Neural progenitor cell (in vitro differentiated cells): ENCODE data around the gene ARHGAP45. TPM values are rescaled to one million over a fixed set of nuclear protein-coding genes. Genes with fewer than 3 reads are reported as not detected.

ENCODE experiments used
- DNase-seq: peaks from one replicate; pipeline ENCODE4 v3.0.0-alpha.2; 2016; ENCODE audit warnings: low spot score
- H2AFZ ChIP-seq: fragments of 200-600 bp; sonication (generic); replicated peaks from 2 replicates; pipeline ENCODE4 v1.6.1; 2016; ENCODE audit warnings: antibody characterized with exemption
- H3F3A ChIP-seq: fragments of 200-600 bp; sonication (generic); 2 replicates; pipeline ENCODE4 v1.6.1; 2016; ENCODE audit warnings: antibody characterized with exemption, low read depth
- H3K27ac ChIP-seq: fragments of 200-600 bp; sonication (generic); 2 replicates; pipeline ENCODE4 v1.5.1; 2016; ENCODE audit warnings: mild to moderate bottlenecking
- H3K27me3 ChIP-seq: fragments of 200-600 bp; sonication (generic); 2 replicates; pipeline ENCODE4 v1.6.1; 2016; ENCODE audit warnings: mild to moderate bottlenecking, moderate library complexity
- H3K36me3 ChIP-seq: fragments of 200-600 bp; sonication (generic); 2 replicates; pipeline ENCODE4 v1.5.1; 2016
- H3K4me1 ChIP-seq: fragments of 200-600 bp; sonication (generic); 2 replicates; pipeline ENCODE4 v1.6.1; 2016; ENCODE audit warnings: mixed run types
- H3K4me2 ChIP-seq: fragments of 200-600 bp; sonication (generic); 2 replicates; pipeline ENCODE4 v1.6.1; 2016
- H3K4me3 ChIP-seq: fragments of 200-600 bp; sonication (generic); 2 replicates; pipeline ENCODE4 v1.5.1; 2016
- H3K79me2 ChIP-seq: fragments of 200-600 bp; sonication (generic); 2 replicates; pipeline ENCODE4 v1.6.1; 2016; ENCODE audit warnings: low read depth
- H3K9ac ChIP-seq: fragments of 200-600 bp; sonication (generic); 2 replicates; pipeline ENCODE4 v1.6.1; 2016
- H3K9me3 ChIP-seq: fragments of 200-600 bp; sonication (generic); 2 replicates; pipeline ENCODE4 v1.5.1; 2016; ENCODE audit warnings: low read depth
- H4K20me1 ChIP-seq: fragments of 200-600 bp; sonication (generic); 2 replicates; pipeline ENCODE4 v1.6.1; 2016; ENCODE audit warnings: low read depth
- H3K27ac Mint-ChIP-seq: 3 replicates; pipeline ENCODE4 v1.8.0; 2021; ENCODE audit warnings: mixed read lengths
- H3K27me3 Mint-ChIP-seq: 2 replicates; pipeline ENCODE4 v1.8.0; 2022; ENCODE audit warnings: low read depth, mild to moderate bottlenecking, inconsistent platforms, moderate library complexity, mixed read lengths; ENCODE audit not compliant: insufficient read depth
- H3K36me3 Mint-ChIP-seq: 3 replicates; pipeline ENCODE4 v1.8.0; 2021; ENCODE audit warnings: mixed read lengths
- H3K4me1 Mint-ChIP-seq: 3 replicates; pipeline ENCODE4 v1.8.0; 2021; ENCODE audit warnings: mixed read lengths
- H3K4me3 Mint-ChIP-seq: 3 replicates; pipeline ENCODE4 v1.8.0; 2021; ENCODE audit warnings: mild to moderate bottlenecking, moderate library complexity, mixed read lengths
- H3K9me3 Mint-ChIP-seq: 3 replicates; pipeline ENCODE4 v1.8.0; 2020; ENCODE audit warnings: mixed read lengths
- CTCF ChIP-seq: fragments of 200-600 bp; sonication (generic); IDR thresholded peaks from 2 replicates; pipeline ENCODE4 v1.5.1; 2017; ENCODE audit warnings: antibody characterized with exemption, mild to moderate bottlenecking
- EZH2 ChIP-seq: fragments of 200-600 bp; sonication (generic); IDR thresholded peaks from 2 replicates; pipeline ENCODE4 v1.6.1; 2017; ENCODE audit warnings: antibody characterized with exemption, mild to moderate bottlenecking, moderate library complexity
- EZH2phosphoT487 ChIP-seq: fragments of 200-600 bp; sonication (generic); IDR thresholded peaks from 2 replicates; pipeline ENCODE4 v1.6.1; 2017; ENCODE audit warnings: antibody characterized with exemption
- total RNA-seq: library from RNA; depleted of rRNA; stranded (reverse); fragments of >200 nt; gene quantifications from 2 replicates; pipeline ENCODE4 v1.2.3, GENCODE V29; 2015; ENCODE audit warnings: low replicate concordance

Gene ARHGAP45
- total RNA-seq, 1 donor from 2014 or later: 9.6 TPM

DNA sequence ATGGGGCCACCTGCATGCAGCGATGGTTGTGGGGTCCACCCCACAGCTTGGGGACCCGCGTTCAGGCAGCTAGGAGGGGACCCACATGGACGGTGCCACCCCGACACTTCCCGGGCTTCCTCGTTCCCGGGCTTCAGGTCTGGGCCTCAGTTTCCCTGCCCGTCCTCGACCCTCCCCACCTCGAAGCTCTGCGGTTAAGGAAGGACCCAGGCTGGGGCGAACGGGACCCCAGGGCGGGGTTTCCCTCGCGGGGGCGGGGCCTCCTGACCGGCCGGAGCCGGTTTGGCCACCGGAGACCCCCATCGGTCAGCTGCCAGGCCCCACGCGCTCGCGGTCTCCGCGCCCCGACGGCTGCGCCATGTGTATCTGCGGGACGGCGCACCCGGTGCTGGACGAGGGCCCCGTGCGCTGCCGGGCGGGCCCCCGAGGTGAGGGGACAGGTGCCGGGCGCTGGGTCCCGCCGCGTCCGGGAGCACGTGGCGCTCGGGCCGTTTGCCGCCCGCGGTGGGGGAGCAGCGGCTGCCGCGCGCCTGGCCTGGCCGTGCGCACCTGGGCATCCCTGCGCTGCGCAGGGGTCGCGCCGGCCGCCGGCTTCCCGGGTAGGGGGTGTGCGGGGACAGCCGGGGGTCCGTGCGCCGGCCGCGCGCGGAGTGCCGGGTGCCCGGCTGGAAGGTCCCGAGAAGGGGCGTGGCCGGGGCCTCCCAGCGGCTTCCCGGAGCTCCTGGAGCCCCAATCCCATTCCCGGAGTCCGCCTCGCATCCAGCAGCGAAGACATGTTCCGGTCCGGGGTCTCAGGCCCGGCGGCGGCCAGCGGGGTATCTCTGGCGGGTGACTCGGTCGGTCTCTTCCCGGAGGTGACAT, 4.2 kb downstream of the ARHGAP45 start:
- Mint-ChIP-seq H3K9me3 (peaks cover 3% of the 10 kb centered on the region), H3K27ac (no peak overlapping the region), H3K4me3 (peak overlapping the region; percentile 81), H3K27me3 (peaks cover 32% of the 10 kb centered on the region), H3K36me3 (no peaks in the 10 kb centered on the region), H3K4me1 (peaks cover 9% of the 10 kb centered on the region)
- Histone ChIP-seq H4K20me1 (peaks cover 30% of the 10 kb centered on the region), H3K27me3 (peaks cover 64% of the 10 kb centered on the region), H3K9me3 (no peaks in the 10 kb centered on the region), H2AFZ (no peak overlapping the region), H3K36me3 (no peaks in the 10 kb centered on the region), H3K4me2 (peak overlapping the region; percentile 83), H3K27ac (no peak overlapping the region), H3K79me2 (no peaks in the 10 kb centered on the region), H3F3A (peaks cover 38% of the 10 kb centered on the region), H3K4me1 (peaks cover 12% of the 10 kb centered on the region), H3K4me3 (peak overlapping the region; percentile 45), H3K9ac (no peak overlapping the region)
- peak; percentile 74 for DNase-seq
- TF ChIP-seq EZH2phosphoT487: peak; percentile 46
- no peak for TF ChIP-seq CTCF
- TF ChIP-seq EZH2: no peak

DNA sequence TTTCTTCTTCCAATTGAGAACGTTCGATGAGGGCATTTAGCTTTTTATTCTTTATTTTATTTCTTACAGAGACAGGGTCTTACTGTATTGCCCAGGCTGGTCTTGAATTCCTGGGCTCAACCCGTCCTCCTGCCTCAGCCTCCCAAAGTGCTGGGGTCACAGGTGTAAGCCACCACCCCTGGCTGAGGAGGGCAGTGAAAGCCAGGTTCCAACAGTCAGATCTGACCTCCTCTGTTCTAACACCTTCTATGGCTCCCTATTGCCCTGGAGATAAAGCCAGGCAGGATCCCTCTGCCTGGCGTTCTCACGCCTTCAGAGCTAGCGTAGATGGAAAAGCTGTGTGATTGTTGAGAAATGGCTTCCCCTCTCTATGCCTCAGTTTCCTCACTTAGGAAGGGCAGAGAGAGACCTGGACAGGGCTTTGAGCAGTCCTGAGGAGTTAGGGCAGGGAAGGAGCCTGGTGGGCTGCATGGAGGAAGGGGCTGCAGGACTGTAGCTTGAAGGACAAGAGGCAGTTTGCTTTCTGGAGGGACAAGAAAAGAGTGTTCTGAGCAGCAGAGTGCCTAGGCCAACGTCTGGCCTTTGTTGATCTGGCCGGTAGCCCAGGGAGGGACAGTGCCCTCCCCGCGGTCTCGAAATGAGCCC, 5.5 kb downstream of the ARHGAP45 start:
- H3K36me3 Mint-ChIP-seq: no peaks in the 10 kb centered on the region
- Histone ChIP-seq H3K36me3 (no peaks in the 10 kb centered on the region), H3F3A (peaks cover 31% of the 10 kb centered on the region), H3K27ac (no peak overlapping the region), H3K4me1 (peaks cover 1% of the 10 kb centered on the region), H3K27me3 (peaks cover 51% of the 10 kb centered on the region), H3K79me2 (no peaks in the 10 kb centered on the region), H3K9me3 (no peaks in the 10 kb centered on the region), H4K20me1 (peaks cover 19% of the 10 kb centered on the region), H3K4me3 (no peak overlapping the region), H2AFZ (no peak overlapping the region), H3K4me2 (no peak overlapping the region), H3K9ac (no peak overlapping the region)
- peaks cover 9% of the 10 kb centered on the region for H3K4me1 Mint-ChIP-seq
- H3K9me3 Mint-ChIP-seq: peaks cover 3% of the 10 kb centered on the region
- peaks cover 30% of the 10 kb centered on the region for H3K27me3 Mint-ChIP-seq
- TF ChIP-seq EZH2 (no peak), EZH2phosphoT487 (no peak), CTCF (no peak)
- no peak for DNase-seq
- H3K27ac Mint-ChIP-seq: no peak overlapping the region
- H3K4me3 Mint-ChIP-seq: peak overlapping the region; percentile 81

- TF ChIP-seq EZH2phosphoT487: no peak
- no peak for TF ChIP-seq CTCF
- no peak for TF ChIP-seq EZH2
- no peak for DNase-seq
- Mint-ChIP-seq H3K36me3 (no peaks in the 10 kb centered on the region), H3K9me3 (peaks cover 3% of the 10 kb centered on the region), H3K4me1 (peaks cover 9% of the 10 kb centered on the region), H3K27ac (no peak overlapping the region), H3K27me3 (peaks cover 26% of the 10 kb centered on the region), H3K4me3 (no peak overlapping the region)
- Histone ChIP-seq H3K4me3 (no peak overlapping the region), H3K4me1 (no peaks in the 10 kb centered on the region), H3F3A (peaks cover 31% of the 10 kb centered on the region), H3K4me2 (no peak overlapping the region), H3K9ac (no peak overlapping the region), H4K20me1 (peaks cover 18% of the 10 kb centered on the region), H2AFZ (no peak overlapping the region), H3K79me2 (no peaks in the 10 kb centered on the region), H3K36me3 (no peaks in the 10 kb centered on the region), H3K9me3 (no peaks in the 10 kb centered on the region), H3K27me3 (peaks cover 43% of the 10 kb centered on the region), H3K27ac (no peak overlapping the region)
Observed at GRCh38 chr19:1073063-1073955, 6.3 kb downstream of the ARHGAP45 start.
